Cardiac muscle cell (in vitro differentiated cells and primary cell): ENCODE measurements around the gene GJC2. TPM values are rescaled to one million over a fixed set of nuclear protein-coding genes. Genes with fewer than 3 reads are reported as not detected.
"Not testable (repeated sequence)": the region's sequence is repeated elsewhere in the genome, so short reads cannot be mapped to it uniquely, and the experiment has no call there.

Source experiments
- DNase-seq, 2 donors: peaks; one replicate each; pipeline versions ENCODE4 v3.0.0 to v3.0.0-alpha.2; 2010 to 2017; ENCODE audit warnings: low read depth in 1 of 2, low spot score in 1 of 2
- H3K27ac ChIP-seq: fragments of 200-600 bp; sonication (generic); 2 replicates; pipeline ENCODE4 v1.5.1; 2016
- H3K27me3 ChIP-seq: fragments of 200-600 bp; sonication (generic); 2 replicates; pipeline ENCODE4 v1.6.0; 2016; ENCODE audit warnings: control low read depth
- H3K36me3 ChIP-seq: fragments of 200-600 bp; sonication (generic); 2 replicates; pipeline ENCODE4 v1.5.1; 2016; ENCODE audit warnings: control low read depth
- H3K4me1 ChIP-seq: fragments of 200-600 bp; sonication (generic); 2 replicates; pipeline ENCODE4 v1.8.1; 2017; ENCODE audit warnings: low read depth, mild to moderate bottlenecking, mixed run types
- H3K4me3 ChIP-seq: fragments of 200-600 bp; sonication (generic); 2 replicates; pipeline ENCODE4 v1.5.1; 2016; ENCODE audit warnings: mild to moderate bottlenecking
- H3K9me3 ChIP-seq: fragments of 200-600 bp; sonication (generic); 2 replicates; pipeline ENCODE4 v1.5.1; 2017; ENCODE audit warnings: low read depth, mild to moderate bottlenecking, control low read depth
- polyA plus RNA-seq: library from polyadenylated mRNA; unstranded; fragments of >200 nt; fragmentation: Nextera tagmentation; extraction: Ambion mirVana; gene quantifications from 2 replicates; pipeline ENCODE4 v1.2.1, GENCODE V29; 2016
- total RNA-seq: library from RNA; depleted of rRNA; stranded (reverse); fragments of >200 nt; gene quantifications from 2 replicates; pipeline ENCODE4 v1.2.3, GENCODE V29; 2016
- TF ChIP-seq, protein P1 (sequence below): IDR thresholded peaks from 2 replicates; pipeline ENCODE4 v1.5.1; 2012; ENCODE audit warnings: low read depth, mild to moderate bottlenecking, low read length

The GJC2 gene
- total and polyA plus RNA-seq, 2 experiments from 2014 or later, result 0.13 to 0.51 TPM

DNA sequence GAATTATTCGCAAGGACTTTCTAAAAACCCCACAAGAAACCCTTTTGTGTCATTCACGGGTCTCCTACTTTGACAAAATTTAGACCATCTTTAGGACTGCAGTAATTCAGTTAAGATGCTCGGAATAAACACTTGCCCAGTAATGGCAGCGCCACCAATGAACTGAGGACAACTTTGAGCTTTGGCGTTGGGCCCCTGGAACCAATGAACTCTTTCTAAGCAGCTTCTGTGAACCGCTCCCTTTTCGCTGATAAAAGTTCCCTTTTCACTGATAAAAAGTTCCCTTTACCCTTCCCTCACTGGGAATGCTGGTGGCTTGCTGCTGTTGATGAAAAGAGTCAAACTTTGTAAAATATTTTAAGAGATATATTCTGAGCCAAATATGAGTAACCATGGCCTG, 39.2 kb upstream of the GJC2 start:
- Histone ChIP-seq H3K27ac (no peak overlapping the region), H3K4me3 (no peak overlapping the region), H3K27me3 (no peaks in the 10 kb centered on the region), H3K9me3 (no peaks in the 10 kb centered on the region), H3K4me1 (no peaks in the 10 kb centered on the region), H3K36me3 (peaks cover 2% of the 10 kb centered on the region)
- DNase-seq, result no peak
- TF ChIP-seq, protein P1, sequence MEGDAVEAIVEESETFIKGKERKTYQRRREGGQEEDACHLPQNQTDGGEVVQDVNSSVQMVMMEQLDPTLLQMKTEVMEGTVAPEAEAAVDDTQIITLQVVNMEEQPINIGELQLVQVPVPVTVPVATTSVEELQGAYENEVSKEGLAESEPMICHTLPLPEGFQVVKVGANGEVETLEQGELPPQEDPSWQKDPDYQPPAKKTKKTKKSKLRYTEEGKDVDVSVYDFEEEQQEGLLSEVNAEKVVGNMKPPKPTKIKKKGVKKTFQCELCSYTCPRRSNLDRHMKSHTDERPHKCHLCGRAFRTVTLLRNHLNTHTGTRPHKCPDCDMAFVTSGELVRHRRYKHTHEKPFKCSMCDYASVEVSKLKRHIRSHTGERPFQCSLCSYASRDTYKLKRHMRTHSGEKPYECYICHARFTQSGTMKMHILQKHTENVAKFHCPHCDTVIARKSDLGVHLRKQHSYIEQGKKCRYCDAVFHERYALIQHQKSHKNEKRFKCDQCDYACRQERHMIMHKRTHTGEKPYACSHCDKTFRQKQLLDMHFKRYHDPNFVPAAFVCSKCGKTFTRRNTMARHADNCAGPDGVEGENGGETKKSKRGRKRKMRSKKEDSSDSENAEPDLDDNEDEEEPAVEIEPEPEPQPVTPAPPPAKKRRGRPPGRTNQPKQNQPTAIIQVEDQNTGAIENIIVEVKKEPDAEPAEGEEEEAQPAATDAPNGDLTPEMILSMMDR, result no peak

DNA sequence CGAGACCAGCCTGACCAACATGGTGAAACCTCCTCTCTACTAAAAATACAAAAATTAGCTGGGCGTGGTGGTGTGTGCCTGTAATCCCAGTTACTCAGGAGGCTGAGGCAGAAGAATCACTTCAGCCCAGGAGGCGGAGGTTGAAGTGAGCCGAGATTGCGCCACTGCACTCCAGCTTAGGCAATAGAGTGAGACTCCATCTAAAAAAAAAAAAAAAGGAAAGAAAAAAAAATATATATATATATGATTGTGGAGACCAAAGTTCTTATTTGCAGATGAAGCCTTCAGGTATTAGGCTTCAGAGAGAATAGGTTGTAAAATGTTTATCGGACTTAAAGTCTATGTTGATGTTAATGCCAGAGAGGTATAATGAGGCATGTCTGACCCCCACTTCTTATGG, 38.4 kb upstream of the GJC2 start:
- H3K9me3 ChIP-seq, result not testable (repeated sequence)

DNA sequence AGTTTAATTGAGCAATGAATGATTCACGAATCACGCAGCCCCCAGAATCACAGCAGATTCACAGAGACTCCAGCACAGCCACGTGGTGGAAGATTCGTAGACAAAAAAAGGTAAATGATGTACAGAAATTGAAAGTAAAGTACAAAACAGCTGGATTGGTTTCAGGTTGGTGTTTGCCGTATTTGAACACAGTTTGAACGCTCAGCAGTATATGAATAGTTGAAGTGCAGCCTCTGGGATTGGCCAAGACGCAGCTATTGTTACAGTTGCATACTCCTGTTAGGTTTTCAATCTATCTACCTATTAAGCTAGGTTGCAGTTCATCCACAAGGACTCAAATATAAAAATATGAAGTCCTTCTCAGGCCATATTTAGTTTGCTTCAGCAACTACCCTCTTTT, 37.6 kb upstream of the GJC2 start:
- no peaks in the 10 kb centered on the region for H3K36me3 ChIP-seq
- no peaks in the 10 kb centered on the region for H3K27me3 ChIP-seq
- no peaks in the 10 kb centered on the region for H3K9me3 ChIP-seq
- TF ChIP-seq, protein P1, result no peak
- DNase-seq, result no peak
- H3K4me1 ChIP-seq, result no peaks in the 10 kb centered on the region
- no peak overlapping the region for H3K27ac ChIP-seq
- H3K4me3 ChIP-seq, result no peak overlapping the region

More for the DNA sequence above, 38.4 kb upstream of the GJC2 start:
- H3K36me3 ChIP-seq, H3K27me3 ChIP-seq, H3K4me3 ChIP-seq, H3K27ac ChIP-seq, DNase-seq, H3K4me1 ChIP-seq: not testable (repeated sequence)

DNA sequence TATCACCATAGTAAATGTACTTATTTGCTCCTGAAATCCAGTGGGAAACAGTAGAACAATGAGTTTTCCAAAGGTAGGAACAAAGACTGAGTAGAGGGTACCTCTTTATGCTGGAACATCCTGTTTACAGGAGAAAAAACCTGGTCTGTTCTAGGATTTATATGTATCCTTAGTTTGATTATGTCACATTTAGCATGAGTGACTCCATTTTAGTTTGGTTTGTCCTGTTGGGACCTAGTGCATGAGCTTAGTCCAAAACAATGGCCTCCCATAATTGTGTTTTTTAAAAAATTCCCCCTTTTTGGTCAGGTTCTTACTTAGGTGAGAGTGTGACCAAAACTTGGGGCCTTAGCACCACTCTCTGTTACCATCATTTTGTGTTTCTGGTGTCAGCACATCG, 37.1 kb upstream of the GJC2 start:
- no peaks in the 10 kb centered on the region for H3K9me3 ChIP-seq
- no peak overlapping the region for H3K27ac ChIP-seq
- no peak for DNase-seq
- H3K4me1 ChIP-seq, result no peaks in the 10 kb centered on the region
- no peaks in the 10 kb centered on the region for H3K36me3 ChIP-seq
- TF ChIP-seq, protein P1, result no peak
- H3K4me3 ChIP-seq, result no peak overlapping the region
- H3K27me3 ChIP-seq, result no peaks in the 10 kb centered on the region

DNA sequence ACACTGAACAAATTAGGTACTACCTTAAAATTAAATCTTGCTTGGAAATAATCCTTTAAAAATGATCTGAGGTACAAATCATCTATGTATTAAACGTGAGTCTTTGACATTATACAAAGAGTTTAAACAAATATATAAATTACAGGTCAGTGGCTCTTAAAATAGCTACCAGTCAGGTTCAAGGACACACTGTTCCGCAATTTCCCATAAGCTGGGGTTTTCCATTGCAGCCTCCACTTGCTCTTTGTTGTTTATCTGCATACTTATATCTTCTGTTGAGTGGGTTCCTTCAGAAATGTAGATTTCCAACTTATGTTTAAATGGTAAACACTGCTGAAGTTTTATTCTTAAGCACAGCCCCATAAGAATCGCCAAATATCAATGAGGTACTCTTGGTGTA, 34.9 kb upstream of the GJC2 start:
- no peaks in the 10 kb centered on the region for H3K9me3 ChIP-seq
- TF ChIP-seq, protein P1, result no peak

DNA sequence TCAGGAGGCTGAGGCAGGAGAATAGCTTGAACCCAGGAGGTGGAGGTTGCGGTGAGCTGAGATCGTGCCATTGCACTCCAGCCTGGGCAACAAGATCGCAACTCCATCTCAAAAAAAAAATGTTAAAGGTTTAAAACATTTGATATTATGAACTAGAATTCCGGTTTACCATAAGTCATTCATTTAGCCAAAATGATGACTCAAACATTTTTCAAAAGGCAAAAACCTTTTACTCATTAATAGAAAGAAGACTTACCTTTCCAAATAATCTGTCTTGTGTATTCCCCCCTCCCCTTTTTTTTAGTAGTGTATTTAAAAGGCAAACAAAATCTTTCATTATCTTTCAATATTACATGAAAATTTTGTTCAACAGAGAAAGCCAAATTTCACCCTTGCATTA, 32.4 kb upstream of the GJC2 start:
- no peaks in the 10 kb centered on the region for H3K36me3 ChIP-seq
- no peak overlapping the region for H3K27ac ChIP-seq
- no peaks in the 10 kb centered on the region for H3K27me3 ChIP-seq
- DNase-seq, result no peak
- H3K9me3 ChIP-seq, result no peaks in the 10 kb centered on the region
- TF ChIP-seq, protein P1, result no peak
- H3K4me1 ChIP-seq, result no peaks in the 10 kb centered on the region
- no peak overlapping the region for H3K4me3 ChIP-seq

More for the DNA sequence above, 34.9 kb upstream of the GJC2 start:
- Histone ChIP-seq H3K27ac (no peak overlapping the region), H3K4me3 (no peak overlapping the region), H3K27me3 (no peaks in the 10 kb centered on the region), H3K36me3 (no peaks in the 10 kb centered on the region), H3K4me1 (no peaks in the 10 kb centered on the region)
- no peak for DNase-seq
